ENCODE results near the gene STAG2.
A peak's percentile ranks its signal among the peaks of the same experiment; 100 is the strongest.
"Not testable (repeated sequence)": the region's sequence is repeated elsewhere in the genome, so short reads cannot be mapped to it uniquely, and the experiment has no call there.

Gene STAG2

GRCh38 chrX:124035657-124036056 lies 74.2 kb downstream of the STAG2 start:
- no peak for DNase-seq (ENCODE audit: low read depth in 3 of 3)

DNA sequence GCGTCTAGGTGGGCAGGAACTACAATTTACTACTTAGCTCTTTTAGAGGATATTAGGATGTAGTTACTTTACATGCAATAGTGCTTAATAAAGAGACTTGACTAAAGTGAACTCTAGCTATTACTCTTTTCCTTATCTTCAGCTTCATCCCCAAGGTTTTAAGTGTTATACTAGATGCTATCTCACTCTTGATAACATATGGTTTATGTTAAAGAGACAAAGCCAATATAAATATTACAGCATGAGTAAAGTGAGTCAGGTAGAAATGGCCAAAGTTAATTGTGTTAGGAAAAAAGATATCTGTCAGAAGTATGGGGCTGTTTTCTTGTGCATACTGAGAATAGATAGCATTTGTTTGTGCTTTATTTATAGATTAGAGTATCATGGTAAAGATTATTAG lies 80.5 kb downstream of the STAG2 start:
- DNase-seq (ENCODE audit: low read depth in 3 of 3): no peak

DNA sequence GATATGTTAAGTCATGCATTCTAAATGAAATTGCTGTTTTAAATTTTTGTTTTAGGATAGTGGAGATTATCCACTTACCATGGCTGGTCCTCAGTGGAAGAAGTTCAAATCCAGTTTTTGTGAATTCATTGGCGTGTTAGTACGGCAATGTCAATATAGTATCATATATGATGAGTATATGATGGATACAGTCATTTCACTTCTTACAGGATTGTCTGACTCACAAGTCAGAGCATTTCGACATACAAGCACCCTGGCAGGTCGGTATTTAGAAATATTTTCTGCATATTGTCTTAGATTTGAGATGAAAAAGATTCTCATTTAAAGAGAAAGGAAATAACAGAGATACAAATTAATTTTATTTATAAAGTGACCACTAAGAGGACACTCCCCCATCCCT lies 83.6 kb downstream of the STAG2 start:
- DNase-seq (ENCODE audit: low read depth in 3 of 3): no peak

DNA sequence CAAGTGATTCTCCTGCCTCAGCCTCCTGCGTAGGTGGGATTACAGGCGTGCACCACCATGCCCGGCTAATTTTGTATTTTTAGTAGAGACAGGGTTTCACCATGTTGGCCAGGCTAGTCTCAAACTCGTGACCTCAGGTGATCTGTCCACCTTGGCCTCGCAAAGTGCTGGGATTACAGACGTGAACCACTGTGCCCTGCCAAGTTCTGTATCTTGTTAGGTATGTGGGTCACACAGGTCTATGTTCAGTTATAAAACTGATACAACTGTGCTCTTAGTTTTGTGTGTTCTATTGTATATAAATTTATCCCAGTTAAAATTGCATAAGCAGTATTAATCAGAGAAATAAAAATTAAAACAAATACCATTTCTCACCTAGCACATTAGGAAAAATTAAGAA lies 122.9 kb downstream of the STAG2 start:
- DNase-seq (ENCODE audit: low read depth in 3 of 3): not testable (repeated sequence)

DNA sequence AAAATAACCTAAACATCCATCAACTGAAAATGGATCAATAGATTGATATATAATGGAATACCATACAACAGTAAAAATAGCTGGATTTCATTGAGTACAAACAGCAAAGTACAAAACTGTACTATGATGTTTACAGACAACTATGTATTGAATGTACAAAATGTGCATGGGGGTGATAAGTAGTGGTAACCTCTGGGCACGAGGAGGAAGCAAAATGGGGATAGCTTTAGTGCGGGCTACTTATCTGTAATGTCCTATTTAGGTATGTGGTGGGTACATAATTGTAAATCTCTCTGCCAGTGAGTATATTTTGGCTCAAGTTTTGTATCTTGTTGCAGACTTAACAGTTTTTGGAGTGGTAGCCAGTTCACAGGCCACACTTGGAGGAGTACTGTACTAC lies 123.6 kb downstream of the STAG2 start:
- no peak for DNase-seq (ENCODE audit: low read depth in 3 of 3)

DNA sequence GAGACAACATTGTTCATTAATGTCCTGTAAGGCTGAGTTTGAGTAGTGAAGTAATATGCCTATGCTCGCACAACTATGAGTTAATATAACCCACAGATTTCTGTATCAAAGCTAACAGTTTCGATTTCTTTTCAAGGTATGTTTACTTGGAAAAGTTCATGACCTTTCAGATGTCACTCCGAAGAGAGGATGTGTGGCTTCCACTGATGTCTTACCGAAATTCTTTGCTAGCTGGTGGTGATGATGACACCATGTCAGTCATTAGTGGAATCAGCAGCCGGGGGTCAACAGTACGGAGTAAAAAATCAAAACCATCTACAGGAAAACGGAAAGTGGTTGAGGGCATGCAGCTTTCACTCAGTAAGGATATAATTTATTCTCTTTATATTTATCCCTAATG lies 124.9 kb downstream of the STAG2 start:
- peak in 1 of 3 experiments; percentile 3 for DNase-seq (ENCODE audit: low read depth in 3 of 3)

- no peak for DNase-seq (ENCODE audit: low read depth in 3 of 3)
These were observed 125.7 kb downstream of the STAG2 start for GRCh38 chrX:124087000-124087746.

GRCh38 chrX:124093222-124093621 lies 131.7 kb downstream of the STAG2 start:
- no peak for DNase-seq (ENCODE audit: low read depth in 3 of 3)

- no peak for DNase-seq (ENCODE audit: low read depth in 3 of 3)
These were observed 135.6 kb downstream of the STAG2 start for GRCh38 chrX:124097116-124097515.

DNA sequence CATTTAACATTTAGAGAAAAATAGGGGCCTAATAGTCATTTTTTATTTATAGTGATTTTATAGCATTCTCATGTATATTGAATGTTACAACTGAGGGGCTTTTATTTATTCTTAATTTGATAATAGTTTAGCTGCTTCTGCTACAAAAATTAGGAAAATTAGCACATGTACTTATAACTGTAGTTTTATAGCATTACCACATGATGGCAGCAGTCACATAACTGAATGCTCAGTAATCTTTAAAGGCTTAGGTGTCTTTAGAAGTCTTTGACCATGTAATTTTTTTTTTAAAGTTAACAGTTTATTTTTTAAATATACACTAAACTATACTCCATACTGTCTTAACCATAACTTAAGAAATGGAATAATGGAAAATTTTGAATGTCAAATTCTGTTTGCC lies 136.6 kb downstream of the STAG2 start:
- DNase-seq (ENCODE audit: low read depth in 3 of 3): no peak

GRCh38 chrX:124103966-124104365 lies 142.5 kb downstream of the STAG2 start:
- DNase-seq (ENCODE audit: low read depth in 3 of 3): no peak

DNA sequence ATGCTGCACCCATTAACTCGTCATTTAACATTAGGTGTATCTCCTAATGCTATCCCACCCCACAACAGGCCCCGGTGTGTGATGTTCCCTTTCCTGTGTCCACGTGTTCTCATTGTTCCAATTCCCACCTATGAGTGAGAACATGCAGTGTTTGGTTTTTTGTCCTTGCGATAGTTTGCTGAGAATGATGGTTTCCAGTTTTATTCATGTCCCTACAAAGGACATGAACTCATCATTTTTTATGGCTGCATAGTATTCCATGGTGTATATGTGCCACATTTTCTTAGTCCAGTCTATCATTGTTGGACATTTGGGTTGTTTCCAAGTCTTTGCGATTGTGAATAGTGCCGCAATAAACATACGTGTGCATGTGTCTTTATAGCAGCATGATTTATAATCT lies 143.0 kb downstream of the STAG2 start:
- not testable (repeated sequence) for DNase-seq (ENCODE audit: low read depth in 3 of 3)

DNA sequence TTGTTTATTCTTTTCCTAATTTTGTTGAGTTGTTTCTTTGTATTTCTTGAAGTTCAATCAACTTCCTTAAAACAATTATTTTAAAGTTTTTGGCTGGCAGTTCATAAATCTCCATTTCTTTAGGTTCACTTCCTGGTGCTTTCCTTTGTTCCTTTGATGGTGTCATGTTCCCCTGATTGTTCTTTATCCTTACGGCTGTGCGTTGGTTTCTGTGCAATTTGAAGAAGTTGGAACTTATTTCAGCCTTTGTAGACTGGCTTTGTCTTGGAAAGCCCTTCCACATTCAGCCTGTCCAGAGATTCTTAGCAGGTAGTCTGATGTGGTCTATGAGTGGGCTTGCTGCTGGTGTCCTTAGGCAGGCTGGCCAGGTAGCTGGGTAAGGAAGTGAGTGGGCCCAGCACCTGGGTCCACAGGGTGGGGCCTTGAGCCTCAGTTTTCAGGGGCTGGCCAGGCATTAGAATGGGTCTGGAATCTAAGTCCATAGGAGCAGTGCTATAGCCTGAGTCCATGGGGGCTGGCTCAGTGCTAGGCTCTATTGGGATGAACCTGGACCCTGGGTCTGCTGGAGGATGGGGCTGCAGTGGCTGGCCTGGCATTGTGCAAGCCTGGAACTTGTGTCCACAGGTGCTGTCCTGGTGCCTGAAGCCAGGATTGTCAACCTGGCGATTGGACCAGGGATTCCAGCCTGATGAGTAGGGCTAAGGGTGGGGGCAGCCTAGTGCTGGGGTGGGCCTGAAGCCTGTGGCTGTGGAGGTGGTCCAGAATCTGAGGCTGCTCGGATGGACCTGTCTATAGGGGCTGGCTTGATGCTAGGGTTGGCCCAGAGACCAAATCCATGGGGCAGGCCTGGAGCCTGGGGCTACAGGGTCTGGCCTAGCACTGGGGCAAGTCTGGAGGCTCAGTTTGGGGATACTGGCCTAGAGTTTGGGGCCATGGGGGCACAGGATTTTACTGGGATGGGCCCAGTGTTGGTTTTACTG lies 152.4 kb downstream of the STAG2 start:
- no peak for DNase-seq (ENCODE audit: low read depth in 3 of 3)

- DNase-seq (ENCODE audit: low read depth in 3 of 3): no peak
These were observed 155.8 kb downstream of the STAG2 start for GRCh38 chrX:124117325-124117724.

DNA sequence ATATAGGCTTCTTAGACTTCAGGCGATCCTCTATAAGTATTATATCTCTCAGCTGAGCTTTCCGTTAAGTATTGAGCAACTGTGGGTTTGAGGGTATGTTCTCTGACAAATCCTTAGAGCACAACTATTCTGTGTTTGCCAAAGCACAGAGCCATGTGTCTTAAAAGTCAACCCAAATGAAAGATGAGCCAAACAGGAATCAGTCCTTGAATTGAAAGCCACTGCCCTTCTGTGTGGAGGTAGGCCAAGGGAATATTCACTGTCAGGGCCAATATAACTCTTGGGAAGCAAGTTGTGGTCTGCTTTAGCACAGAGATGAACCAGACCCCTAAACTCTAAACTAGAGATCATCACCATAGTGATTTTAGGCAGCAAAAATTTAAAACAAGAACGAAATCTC lies 164.0 kb downstream of the STAG2 start:
- no peak for DNase-seq (ENCODE audit: low read depth in 3 of 3)

DNA sequence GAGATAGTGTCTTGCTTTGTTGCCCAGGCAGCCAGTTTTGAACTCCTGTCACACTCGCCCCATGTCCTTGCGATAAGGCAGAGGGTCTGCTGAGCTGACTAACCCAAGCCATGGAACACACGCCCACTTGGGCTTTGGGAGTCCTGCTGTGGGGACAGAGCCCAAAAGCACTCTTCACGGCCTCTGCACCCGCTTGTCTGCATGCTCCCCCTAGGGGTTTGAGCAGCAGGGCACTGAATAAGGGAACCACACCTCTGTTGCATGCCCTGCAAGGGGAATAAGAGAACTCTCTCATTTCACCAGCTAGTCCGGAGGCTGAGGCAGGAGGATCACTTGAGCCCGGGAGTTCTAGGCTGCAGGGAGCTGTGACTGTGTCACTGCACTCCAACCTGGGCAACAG lies 166.0 kb downstream of the STAG2 start:
- DNase-seq (ENCODE audit: low read depth in 3 of 3): no peak

DNA sequence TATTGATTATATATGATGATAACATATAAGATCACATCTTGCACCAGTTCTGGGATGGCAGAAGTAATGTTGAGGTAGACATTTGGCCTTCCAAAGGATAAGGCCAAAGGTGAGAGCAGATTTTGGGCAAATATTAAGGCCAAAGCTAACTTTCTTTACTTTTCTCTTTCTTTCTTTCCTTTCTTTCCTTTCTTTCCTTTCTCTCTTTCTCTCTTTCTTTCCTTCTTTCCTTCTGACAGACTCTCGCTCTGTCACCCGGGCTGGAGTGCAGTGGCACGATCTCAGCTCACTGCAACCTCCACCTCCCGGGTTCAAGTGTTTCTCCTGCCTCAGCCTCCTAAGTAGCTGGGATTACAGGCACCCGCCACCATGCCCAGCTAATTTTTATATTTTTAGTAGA lies 170.9 kb downstream of the STAG2 start:
- DNase-seq (ENCODE audit: low read depth in 3 of 3): not testable (repeated sequence)

DNA sequence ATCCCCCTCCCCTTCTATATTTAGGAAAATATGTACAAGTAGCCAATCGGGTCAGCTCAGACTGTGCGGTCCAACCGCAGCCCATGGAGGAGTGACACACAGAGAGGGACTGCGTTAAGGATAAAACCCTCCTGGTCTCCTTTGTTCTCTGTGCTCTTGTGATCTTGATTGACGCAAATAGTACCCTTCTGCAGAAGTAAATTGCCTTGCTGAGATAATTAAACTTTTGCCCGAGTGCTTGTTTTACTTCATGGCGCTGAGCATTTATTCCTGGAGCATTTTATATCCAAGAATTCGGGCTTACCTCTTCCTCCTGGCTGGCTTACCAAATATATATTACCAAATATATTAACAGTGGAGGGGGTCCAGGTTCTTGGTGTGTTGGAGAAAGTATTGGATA lies 184.2 kb downstream of the STAG2 start:
- no peak for DNase-seq (ENCODE audit: low read depth in 3 of 3)

DNA sequence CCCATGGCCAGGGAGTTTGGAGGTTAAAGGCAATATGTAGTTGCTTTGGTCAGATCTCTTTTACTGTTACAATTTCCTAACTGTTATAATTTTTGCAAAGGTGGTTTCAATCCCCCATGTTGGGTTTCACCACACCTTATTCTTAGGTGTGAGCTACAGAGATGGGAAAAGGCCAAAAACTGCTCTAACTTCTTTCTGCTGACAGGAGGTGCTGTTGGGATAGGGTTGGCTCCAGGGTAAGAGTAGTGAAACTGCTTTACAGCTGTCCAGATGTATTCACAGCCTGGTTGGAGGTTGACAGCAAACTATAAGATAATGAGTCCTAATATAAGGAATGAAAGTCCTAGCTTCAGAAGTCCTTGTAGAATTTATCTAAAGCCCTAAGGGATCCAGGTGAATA lies 189.7 kb downstream of the STAG2 start:
- DNase-seq (ENCODE audit: low read depth in 3 of 3): no peak
